Muscle layer of colon (tissue), 2 donors: Measurements from ENCODE around the gene AURKB.
A peak's percentile ranks its signal among the peaks of the same experiment; 100 is the strongest.

Experiments
- H3K27ac ChIP-seq: one replicate; pipeline ENCODE4 v1.7.0; 2013; ENCODE audit warnings: low read depth, mild to moderate bottlenecking, low read length, moderate library complexity
- H3K27me3 ChIP-seq, 2 donors: one replicate each; pipeline ENCODE4 v1.7.0; 2013; ENCODE audit warnings: low read length in 2 of 2, mild to moderate bottlenecking in 2 of 2; ENCODE audit not compliant: insufficient read depth in 2 of 2, control insufficient read depth in 1 of 2
- H3K36me3 ChIP-seq: one replicate; pipeline ENCODE4 v1.7.0; 2013; ENCODE audit warnings: mild to moderate bottlenecking, low read length; ENCODE audit not compliant: insufficient read depth
- H3K4me1 ChIP-seq: one replicate; pipeline ENCODE4 v1.7.0; 2013; ENCODE audit warnings: mild to moderate bottlenecking, low read length; ENCODE audit not compliant: insufficient read depth
- H3K4me3 ChIP-seq, 2 donors: one replicate each; pipeline ENCODE4 v1.7.0; 2013; ENCODE audit warnings: low read length in 2 of 2, low read depth in 1 of 2, mild to moderate bottlenecking in 1 of 2, moderate library complexity in 1 of 2
- H3K9ac ChIP-seq: one replicate; pipeline ENCODE4 v1.7.0; 2013; ENCODE audit warnings: low read length
- H3K9me3 ChIP-seq: one replicate; pipeline ENCODE4 v1.7.0; 2013; ENCODE audit warnings: mild to moderate bottlenecking, low read length
- donor health status: abdominal sarcoma.
- donor health status: Adenocarcinoma of cecum.

The AURKB gene

DNA sequence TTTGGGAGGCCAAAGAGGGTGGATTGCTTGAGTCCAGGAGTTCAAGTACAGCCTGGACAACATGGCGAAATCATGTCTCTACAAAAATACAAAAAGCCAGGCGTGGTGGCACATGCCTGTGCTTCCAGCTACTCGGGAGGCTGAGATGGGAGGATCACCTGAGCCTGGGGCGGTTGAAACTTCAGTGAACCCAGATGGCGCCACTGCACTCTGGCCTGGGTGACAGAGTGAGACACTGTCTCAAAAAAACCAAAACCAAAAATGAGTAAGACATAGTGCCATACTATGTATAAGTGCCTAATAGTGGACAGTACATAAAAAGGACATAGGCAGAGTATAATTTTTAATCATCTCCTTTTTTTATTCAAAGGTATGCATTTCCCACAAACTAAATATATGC lies 33.5 kb upstream of the AURKB start:
- Histone ChIP-seq H3K4me3 (no peak overlapping the region), H3K9me3 (no peaks in the 10 kb centered on the region), H3K27me3 (no peaks in the 10 kb centered on the region), H3K4me1 (no peaks in the 10 kb centered on the region), H3K27ac (no peak overlapping the region), H3K36me3 (peaks cover 21% of the 10 kb centered on the region), H3K9ac (no peak overlapping the region)

- Histone ChIP-seq H3K4me1 (no peaks in the 10 kb centered on the region), H3K4me3 (no peak overlapping the region), H3K9me3 (no peaks in the 10 kb centered on the region), H3K27me3 (no peaks in the 10 kb centered on the region), H3K36me3 (peaks cover 64% of the 10 kb centered on the region), H3K27ac (no peak overlapping the region), H3K9ac (no peak overlapping the region)
These were observed 27.5 kb upstream of the AURKB start for GRCh38 chr17:8237886-8238285.

- Histone ChIP-seq H3K27me3 (no peaks in the 10 kb centered on the region), H3K4me1 (no peaks in the 10 kb centered on the region), H3K9me3 (no peaks in the 10 kb centered on the region), H3K9ac (no peak overlapping the region), H3K4me3 (no peak overlapping the region), H3K27ac (no peak overlapping the region), H3K36me3 (peaks cover 71% of the 10 kb centered on the region)
These were observed 26.8 kb upstream of the AURKB start for GRCh38 chr17:8237175-8237574.

- Histone ChIP-seq H3K4me1 (no peaks in the 10 kb centered on the region), H3K36me3 (peaks cover 86% of the 10 kb centered on the region), H3K27me3 (no peaks in the 10 kb centered on the region), H3K9ac (no peak overlapping the region), H3K9me3 (no peaks in the 10 kb centered on the region), H3K4me3 (no peak overlapping the region), H3K27ac (no peak overlapping the region)
These were observed 25.3 kb upstream of the AURKB start for GRCh38 chr17:8235676-8236075.

- Histone ChIP-seq H3K9ac (no peak overlapping the region), H3K27me3 (no peaks in the 10 kb centered on the region), H3K27ac (no peak overlapping the region), H3K4me1 (no peaks in the 10 kb centered on the region), H3K4me3 (no peak overlapping the region), H3K9me3 (no peaks in the 10 kb centered on the region), H3K36me3 (peaks cover 94% of the 10 kb centered on the region)
These were observed 24.2 kb upstream of the AURKB start for GRCh38 chr17:8234361-8235270.

DNA sequence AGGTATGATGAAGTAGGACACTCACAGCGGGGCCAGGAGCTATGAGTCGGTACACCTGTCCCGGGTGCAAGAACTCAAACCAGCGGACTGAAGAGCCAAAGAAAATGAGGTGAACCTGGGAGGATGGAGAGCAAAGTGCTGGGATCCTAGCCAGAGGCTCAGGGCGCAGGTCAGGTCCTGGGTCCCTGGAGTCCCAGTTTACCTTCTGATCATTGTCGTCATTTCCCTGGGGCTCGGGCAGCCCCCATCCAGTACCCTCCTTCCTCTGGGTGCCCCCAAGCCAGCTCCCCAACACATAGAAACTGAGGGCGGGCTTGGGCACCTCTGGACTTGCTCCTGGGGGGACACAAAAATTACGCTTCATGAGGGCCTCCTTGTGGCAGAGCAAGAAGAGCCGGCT lies 21.3 kb upstream of the AURKB start:
- H3K36me3 ChIP-seq = peaks cover 94% of the 10 kb centered on the region
- no peak overlapping the region for H3K9ac ChIP-seq
- no peaks in the 10 kb centered on the region for H3K27me3 ChIP-seq
- H3K9me3 ChIP-seq = no peaks in the 10 kb centered on the region
- peaks cover 8% of the 10 kb centered on the region for H3K4me1 ChIP-seq
- no peak overlapping the region for H3K4me3 ChIP-seq
- no peak overlapping the region for H3K27ac ChIP-seq

DNA sequence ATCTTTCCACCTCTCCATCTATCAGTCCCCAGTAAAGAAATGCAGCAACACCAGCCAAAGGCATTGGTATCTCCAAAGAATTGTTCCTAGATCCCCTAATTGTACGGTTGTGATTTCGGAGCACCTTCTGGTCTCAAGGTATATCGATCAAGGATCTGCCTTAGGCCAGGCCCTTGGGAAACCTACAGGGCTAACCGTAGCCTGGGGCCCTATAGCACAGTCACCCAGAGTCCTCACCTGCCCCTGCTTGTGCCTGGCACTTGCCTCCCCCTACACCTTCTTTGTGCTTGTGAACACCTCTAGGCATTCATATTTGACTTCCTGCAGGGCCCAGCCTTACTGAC lies 16.8 kb upstream of the AURKB start:
- Histone ChIP-seq H3K36me3 (peaks cover 51% of the 10 kb centered on the region), H3K4me3 (peak overlapping the region in 1 of 2 donors; percentile 33), H3K9ac (no peak overlapping the region), H3K4me1 (peaks cover 26% of the 10 kb centered on the region), H3K9me3 (no peaks in the 10 kb centered on the region), H3K27me3 (no peaks in the 10 kb centered on the region), H3K27ac (no peak overlapping the region)

GRCh38 chr17:8226536-8227237 lies 16.3 kb upstream of the AURKB start:
- H3K4me1 ChIP-seq = peaks cover 26% of the 10 kb centered on the region
- H3K9me3 ChIP-seq = no peaks in the 10 kb centered on the region
- H3K27ac ChIP-seq = no peak overlapping the region
- H3K27me3 ChIP-seq = no peaks in the 10 kb centered on the region
- no peak overlapping the region for H3K9ac ChIP-seq
- peak overlapping the region in 1 of 2 donors; percentile 33 for H3K4me3 ChIP-seq
- H3K36me3 ChIP-seq = peaks cover 45% of the 10 kb centered on the region

DNA sequence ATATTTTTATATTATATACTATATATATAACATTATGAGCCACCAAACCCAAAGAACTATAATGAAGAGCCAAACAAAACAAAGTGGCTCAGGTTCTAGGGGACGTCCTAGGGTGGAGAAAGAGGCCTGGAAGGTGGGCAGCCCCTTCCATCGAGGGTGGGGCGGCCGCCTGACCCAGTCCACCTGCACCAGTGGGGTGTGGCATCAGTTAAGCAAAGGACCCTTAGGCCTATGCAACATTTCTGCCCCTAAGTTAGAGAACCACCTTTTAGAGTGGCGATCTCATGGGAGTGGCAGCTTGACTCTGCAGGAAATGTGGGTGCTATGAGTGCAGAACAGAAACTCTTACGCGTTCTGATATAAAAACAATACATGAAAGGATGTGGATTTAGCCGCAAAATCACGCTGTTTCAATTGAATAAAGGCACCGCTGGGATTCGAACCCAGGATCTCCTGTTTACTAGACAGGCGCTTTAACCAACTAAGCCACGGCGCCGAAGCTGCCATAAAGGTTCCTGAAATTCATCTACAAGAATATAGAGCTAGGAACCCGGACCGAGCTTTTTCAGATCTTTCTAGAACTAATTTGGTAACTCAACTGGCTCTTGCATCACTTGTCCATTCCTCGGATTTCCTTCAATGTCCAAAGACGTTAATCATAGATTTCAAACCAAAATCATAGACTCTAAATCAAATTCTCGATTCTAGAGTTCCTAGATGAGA lies 15.6 kb upstream of the AURKB start:
- Histone ChIP-seq H3K36me3 (peaks cover 38% of the 10 kb centered on the region), H3K27me3 (no peaks in the 10 kb centered on the region), H3K9ac (no peak overlapping the region), H3K27ac (no peak overlapping the region), H3K4me3 (peak overlapping the region in 1 of 2 donors; percentile 33), H3K4me1 (peaks cover 26% of the 10 kb centered on the region), H3K9me3 (no peaks in the 10 kb centered on the region)

GRCh38 chr17:8224891-8225812 lies 14.8 kb upstream of the AURKB start:
- no peaks in the 10 kb centered on the region for H3K9me3 ChIP-seq
- H3K9ac ChIP-seq = no peak overlapping the region
- no peaks in the 10 kb centered on the region for H3K27me3 ChIP-seq
- H3K4me1 ChIP-seq = peaks cover 26% of the 10 kb centered on the region
- H3K27ac ChIP-seq = no peak overlapping the region
- peaks cover 30% of the 10 kb centered on the region for H3K36me3 ChIP-seq
- H3K4me3 ChIP-seq = no peak overlapping the region
